ENCODE measurements around the gene ZC3HAV1L. TPM values are rescaled to one million over a fixed set of nuclear protein-coding genes. Genes with fewer than 3 reads are reported as not detected.

Gene ZC3HAV1L
- total RNA-seq, 1 donor from 2014 or later: 16.1 TPM

GRCh38 chr7:139018910-139019309 is 16.9 kb downstream of the ZC3HAV1L start:
- no peak for DNase-seq (ENCODE audit: low read depth)

GRCh38 chr7:139016931-139017511 is 18.8 kb downstream of the ZC3HAV1L start:
- peak; percentile 82 for DNase-seq (ENCODE audit: low read depth)

- DNase-seq (ENCODE audit: low read depth): peak; percentile 40
Measured at GRCh38 chr7:139011373-139011772, 24.5 kb downstream of the ZC3HAV1L start.

GRCh38 chr7:139004321-139005090 is 31.3 kb downstream of the ZC3HAV1L start:
- no peak for DNase-seq (ENCODE audit: low read depth)

GRCh38 chr7:138999414-138999813 is 36.4 kb downstream of the ZC3HAV1L start:
- no peak for DNase-seq (ENCODE audit: low read depth)

- DNase-seq (ENCODE audit: low read depth): peak; percentile 100
Measured at GRCh38 chr7:138992052-138992531, 43.8 kb downstream of the ZC3HAV1L start.

- no peak for DNase-seq (ENCODE audit: low read depth)
Measured at GRCh38 chr7:138987686-138988085, 48.2 kb downstream of the ZC3HAV1L start.

GRCh38 chr7:138982204-138982623 is 53.6 kb downstream of the ZC3HAV1L start:
- DNase-seq (ENCODE audit: low read depth): no peak

GRCh38 chr7:138981332-138982203 is 54.3 kb downstream of the ZC3HAV1L start, which contains the start of gene KIAA1549:
Gene KIAA1549 (minus strand): TSS chr7:138981389. CDS start chr7:138981269, 120 bp downstream.
- peak; percentile 84 for DNase-seq (ENCODE audit: low read depth)

GRCh38 chr7:138980563-138981291 is 55.1 kb downstream of the ZC3HAV1L start:
- peak; percentile 38 for DNase-seq (ENCODE audit: low read depth)

- DNase-seq (ENCODE audit: low read depth): peak; percentile 34
Measured at GRCh38 chr7:138979988-138980562, 55.8 kb downstream of the ZC3HAV1L start.

GRCh38 chr7:138979226-138979979 is 56.4 kb downstream of the ZC3HAV1L start:
- DNase-seq (ENCODE audit: low read depth): no peak

GRCh38 chr7:138978541-138979184 is 57.2 kb downstream of the ZC3HAV1L start:
- peak; percentile 55 for DNase-seq (ENCODE audit: low read depth)

- DNase-seq (ENCODE audit: low read depth): peak; percentile 54
Measured at GRCh38 chr7:138976161-138976560, 59.7 kb downstream of the ZC3HAV1L start.

Other genes with a start within 250 kb of the ZC3HAV1L start
- not detected in 2 replicates for gene TMEM213, start 238.0 kb downstream of the ZC3HAV1L start, total RNA-seq
- gene ATP6V0A4, start 237.8 kb downstream of the ZC3HAV1L start, total RNA-seq: 0.35 TPM in 1 of 2 replicates, not detected in the other
- 11.9 and 16.0 TPM in 2 replicates for gene KIAA1549, start 54.7 kb downstream of the ZC3HAV1L start, total RNA-seq
- 20.9 and 29.7 TPM in 2 replicates for gene ZC3HAV1, start 73.7 kb upstream of the ZC3HAV1L start, total RNA-seq
- gene UBN2, start 195.2 kb upstream of the ZC3HAV1L start, total RNA-seq: 10.4 and 12.1 TPM in 2 replicates